HG02870 (cell line): Measurements from ENCODE around the gene CUX1.

Experiments used
- ATAC-seq: cut with Tn5 transposase; IDR thresholded peaks from one replicate; pipeline ENCODE4 v1.9.1; 2021; ENCODE audit warnings: mild to moderate bottlenecking, moderate library complexity; ENCODE audit not compliant: unreplicated experiment

The CUX1 gene

DNA sequence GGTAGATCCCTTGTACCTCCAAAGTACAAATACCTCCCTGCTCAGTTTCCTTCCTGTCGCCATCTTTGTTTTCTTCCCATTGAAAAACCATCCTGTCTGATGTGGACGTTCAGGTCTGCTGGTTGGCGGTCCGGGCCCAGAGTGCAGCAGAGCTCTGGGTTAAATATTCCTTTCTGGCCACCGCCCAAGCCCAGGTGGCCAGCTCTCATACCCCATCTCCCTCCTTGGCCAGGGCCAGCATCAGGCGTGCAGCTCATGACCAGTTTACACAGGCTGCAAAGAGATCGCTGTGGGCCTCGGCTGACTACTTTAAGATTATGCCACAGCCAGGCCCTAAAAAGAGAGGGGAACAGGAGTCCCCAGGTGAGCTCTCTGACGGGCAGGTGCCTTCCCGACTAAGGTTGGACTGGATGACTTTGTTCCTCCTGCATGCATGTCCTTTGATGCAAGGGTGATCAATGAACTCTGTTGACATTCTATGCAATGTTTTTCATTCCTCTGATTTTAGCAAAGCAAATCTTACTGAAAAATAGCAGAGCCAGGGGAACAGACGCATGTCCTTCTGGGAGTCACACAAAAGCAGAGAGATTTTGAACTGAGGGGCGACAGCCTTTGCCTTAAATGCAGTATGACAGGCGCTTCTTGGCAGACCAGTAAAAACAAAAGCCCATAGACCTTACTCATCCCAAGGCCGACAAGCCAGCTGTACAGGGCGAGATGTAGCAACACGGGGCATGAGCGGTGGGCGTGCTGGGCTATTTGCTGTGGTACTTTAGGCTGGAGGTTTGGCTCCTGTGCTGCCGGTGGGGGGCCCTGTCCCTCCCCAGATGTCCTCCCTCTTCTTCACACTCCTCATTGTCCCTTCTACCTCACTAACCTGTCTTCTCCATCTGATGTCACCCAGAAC, 435.9 kb downstream of the CUX1 start:
- no peak for ATAC-seq

DNA sequence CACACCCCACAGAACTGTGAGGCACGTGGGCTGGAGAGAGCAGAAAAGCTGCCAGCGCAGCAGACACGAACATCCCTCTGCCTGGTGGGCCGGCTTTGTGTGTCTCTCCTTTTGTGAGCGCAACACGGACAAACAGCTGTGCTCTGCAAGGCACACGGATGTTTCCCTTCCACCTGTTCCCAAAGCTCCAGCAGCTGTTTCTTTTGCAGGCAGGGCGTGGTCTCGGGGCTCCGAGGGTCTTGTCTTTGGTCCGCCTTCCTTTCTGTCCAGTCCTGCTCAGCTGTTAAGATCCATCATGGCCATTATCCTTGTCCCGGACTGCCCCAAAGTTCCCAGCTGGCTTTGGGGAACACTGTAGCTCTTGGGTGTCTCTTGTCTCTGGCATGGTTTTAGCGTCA, 436.5 kb downstream of the CUX1 start:
- ATAC-seq, result no peak

DNA sequence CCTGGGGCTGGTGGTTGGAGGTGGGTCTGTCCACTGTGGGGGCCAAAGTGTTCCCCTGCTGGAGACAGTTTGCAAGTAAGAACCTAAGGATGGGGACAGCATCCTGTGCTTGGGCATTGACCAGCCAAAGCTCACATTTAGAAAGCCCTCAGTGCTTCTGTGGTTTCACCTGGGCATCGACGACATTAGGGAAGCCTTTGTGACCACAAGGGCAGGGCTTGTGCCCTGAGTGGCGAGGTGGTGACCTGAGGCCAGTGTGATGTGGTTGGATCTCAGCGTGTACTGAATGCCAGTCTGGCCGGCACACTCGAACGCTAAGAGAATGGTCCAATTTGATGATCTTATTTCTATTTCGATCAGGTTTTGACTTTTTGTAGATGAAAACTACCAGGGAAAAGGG, 437.1 kb downstream of the CUX1 start:
- ATAC-seq, result no peak

DNA sequence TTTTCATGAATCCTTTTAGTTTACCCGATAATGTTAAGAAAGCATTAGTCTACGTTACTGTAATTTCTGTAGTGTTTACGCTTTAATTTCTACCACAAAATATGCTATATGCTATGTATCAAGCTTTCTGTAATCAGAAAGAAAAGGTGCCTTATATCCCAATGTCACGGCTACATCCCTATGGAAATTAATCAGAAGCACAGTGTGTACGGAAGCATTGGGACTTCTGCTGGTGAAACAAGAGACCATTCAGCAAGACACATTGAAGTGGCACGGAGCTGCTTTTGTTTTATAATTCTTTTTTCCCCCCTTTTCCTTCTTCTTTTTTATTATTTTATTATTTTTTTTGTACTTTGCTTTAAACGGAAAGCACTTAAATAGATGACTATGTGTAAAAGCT, 438.1 kb downstream of the CUX1 start:
- no peak for ATAC-seq

DNA sequence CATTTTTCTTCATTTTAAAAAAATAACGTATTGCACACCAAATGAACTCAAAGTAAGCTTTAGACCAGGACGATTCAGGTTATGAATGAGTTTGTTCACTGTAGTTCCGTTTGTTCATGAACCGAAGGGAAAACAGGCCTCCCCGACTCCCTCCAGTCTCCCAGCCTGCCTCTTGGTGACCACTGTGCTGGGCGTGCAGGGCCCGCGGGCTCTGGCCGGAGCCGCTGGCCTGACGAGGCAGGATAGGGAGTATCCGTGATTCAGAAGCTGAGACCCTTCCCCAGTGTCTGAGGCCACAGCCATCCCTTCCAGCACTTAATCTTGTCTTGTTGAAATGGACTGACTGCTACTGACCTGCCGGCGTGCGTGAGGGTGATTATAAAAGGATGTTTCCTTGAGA, 438.5 kb downstream of the CUX1 start:
- ATAC-seq, result no peak

DNA sequence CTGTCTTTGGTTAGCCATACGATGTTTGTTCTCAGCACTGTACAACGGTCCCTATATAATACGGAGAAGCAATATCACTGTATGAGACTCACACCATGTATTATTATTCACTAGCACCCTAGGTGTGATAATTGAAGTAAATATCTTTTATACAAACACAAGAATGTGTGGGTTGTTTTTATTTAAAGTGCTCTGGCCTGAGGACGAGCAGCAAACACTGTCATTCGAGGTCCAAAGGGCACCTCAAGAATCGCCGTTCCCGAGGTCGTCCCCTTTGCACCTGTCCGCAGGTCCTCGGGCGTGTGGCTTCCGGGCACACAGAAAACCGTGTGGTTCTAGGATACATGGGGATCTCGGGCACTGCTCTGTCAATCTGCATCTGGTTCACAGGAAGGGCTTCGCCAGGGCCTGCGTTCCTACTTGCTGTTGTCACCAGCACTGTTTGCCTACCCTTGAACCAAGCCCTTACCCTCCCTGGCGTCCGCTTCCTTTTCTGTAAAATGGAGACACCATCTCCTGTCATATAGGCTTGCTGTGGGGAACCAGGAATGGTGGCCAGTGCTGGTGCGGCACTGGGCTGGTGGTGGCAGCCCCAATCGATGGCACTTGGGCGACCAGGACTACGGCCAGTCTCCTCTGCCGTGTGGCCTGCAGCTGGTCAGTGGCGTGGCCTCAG, 440.8 kb downstream of the CUX1 start:
- ATAC-seq, result no peak

DNA sequence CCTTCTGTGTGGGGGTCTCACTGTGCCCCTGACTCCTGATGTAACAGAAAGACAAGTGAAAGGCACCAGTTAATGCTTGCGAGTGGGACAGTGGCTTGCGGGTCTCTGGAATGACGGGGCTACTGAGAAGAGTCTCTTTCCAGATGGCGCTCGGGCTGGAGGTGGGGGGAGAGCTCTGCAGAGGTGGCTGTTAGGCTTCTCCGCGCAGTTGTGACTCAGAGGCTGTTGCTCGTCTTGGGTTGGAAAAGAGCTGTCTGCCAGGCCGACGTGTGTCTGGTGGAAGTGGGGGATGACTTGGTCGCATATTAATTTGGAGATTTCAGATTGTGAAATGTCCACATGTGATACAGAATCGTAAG, 441.3 kb downstream of the CUX1 start:
- no peak for ATAC-seq

DNA sequence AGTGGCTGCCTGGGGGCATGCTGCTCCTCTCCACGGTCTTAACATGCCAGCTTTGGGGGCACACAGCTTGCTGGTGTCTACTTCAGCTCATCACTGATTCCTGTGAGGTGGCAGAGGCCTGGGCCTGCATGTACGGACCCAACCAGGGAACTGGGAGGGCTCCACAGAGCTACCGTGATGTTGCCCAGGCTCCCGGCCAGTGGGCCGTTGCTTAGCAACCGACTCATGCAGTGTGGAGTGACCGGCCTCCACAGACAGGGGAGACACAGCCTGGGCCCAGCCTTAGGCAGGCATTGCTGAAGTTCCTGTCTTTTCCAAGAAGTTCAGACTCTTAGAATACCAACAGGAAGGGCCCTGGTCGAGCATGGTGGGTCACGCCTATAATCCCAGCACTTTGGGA, 443.4 kb downstream of the CUX1 start:
- no peak for ATAC-seq

DNA sequence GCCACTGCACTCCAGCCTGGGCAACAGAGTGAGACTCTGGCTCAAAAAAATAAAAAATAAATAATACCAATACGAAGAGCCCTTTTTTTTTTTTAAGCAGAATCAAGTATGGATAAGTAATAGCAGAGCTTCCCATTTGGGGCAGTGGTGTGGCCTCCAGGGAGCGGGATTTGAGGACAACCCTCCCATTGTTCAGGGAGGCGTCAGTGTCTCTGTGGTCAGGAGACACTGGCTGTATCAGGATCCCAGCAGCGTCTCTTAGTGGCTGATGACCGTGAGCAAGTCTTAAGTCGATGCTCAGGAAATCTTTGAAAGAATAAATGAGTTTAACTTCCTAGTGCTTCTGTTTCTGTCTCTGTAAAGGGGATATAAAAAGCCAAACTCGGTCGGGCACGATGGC, 444.0 kb downstream of the CUX1 start:
- no peak for ATAC-seq

DNA sequence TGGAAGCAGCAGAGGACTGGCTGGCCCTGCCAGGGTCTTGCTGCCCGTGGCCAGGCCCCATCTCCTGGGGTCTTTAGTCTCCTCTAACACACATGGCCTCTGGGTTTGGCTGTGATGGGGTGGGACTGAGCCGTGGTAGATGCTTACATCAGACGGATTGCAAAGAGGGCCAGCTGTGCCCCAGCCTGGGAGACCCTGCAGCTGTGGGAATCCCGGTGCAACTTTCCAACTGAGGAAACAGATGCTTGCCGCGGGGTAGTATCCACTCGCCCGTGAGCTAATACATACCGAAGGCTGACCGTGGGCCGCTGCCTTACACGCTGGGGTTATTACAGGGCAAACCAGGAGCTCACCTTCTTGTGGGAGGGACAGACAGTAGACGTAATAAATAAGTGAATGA, 445.1 kb downstream of the CUX1 start:
- no peak for ATAC-seq

DNA sequence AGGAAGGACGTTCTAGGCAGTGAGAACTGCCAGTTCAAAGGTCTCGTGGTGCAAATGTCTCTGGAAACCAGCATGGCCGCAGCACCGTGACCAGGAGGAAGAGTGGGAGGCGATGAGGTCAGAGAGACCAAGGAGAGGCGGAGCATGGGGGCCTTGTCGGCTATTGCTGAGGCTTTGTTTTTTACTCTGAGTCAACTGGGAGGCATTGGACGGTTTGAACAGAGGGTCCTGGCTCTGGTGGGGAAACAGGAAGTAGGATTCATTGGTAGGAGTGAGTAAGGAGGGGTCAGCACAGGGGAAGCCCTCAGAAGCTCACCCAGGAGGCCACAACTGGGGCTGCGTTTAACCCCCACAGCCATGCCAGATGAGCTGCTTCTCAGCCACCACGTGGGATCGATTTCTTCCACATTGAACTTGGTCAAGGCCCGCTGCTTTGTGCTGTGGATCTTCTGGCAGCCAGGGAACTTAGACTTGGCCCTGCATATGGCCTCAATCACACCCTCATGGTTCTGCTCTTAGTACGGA, 447.0 kb downstream of the CUX1 start:
- ATAC-seq, result no peak

DNA sequence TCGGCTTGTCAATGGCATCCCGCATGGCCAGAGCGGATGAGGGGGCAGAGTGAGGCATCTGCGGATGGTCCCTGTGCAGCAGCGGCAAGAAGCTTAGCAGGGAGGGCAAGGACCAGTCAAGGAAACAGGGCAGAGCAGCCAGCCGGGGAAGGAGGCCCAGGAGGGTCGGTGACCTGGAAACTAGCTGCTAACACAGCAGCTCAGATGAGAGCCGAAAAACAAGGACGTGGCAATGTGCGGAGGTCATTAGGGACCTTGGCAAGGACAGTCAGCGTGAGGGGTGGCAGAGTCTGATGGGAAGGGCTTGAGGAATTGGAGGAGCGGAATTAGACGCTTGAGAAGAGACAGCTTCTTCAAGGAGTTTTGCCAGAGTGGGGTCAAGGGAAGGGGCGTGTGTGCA, 449.1 kb downstream of the CUX1 start:
- no peak for ATAC-seq

DNA sequence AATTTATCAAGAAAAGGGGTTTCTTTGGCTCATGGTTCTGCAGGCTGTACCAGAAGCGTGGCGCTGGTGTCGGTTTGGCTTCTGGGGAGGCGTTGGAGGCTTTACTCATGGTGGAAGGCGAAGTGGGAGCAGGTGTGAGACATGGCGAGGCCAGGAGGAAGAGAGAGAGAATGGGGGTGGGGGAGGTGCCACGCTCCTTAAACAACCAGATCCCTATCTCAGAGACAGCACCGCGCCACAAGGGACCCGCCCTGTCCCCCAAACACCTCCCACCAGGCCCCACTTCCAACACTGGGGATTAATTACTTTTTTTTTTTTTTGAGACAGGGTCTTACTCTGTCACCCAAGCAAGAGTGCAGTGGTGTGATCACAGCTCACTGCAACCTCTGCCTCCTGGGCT, 451.2 kb downstream of the CUX1 start:
- no peak for ATAC-seq

DNA sequence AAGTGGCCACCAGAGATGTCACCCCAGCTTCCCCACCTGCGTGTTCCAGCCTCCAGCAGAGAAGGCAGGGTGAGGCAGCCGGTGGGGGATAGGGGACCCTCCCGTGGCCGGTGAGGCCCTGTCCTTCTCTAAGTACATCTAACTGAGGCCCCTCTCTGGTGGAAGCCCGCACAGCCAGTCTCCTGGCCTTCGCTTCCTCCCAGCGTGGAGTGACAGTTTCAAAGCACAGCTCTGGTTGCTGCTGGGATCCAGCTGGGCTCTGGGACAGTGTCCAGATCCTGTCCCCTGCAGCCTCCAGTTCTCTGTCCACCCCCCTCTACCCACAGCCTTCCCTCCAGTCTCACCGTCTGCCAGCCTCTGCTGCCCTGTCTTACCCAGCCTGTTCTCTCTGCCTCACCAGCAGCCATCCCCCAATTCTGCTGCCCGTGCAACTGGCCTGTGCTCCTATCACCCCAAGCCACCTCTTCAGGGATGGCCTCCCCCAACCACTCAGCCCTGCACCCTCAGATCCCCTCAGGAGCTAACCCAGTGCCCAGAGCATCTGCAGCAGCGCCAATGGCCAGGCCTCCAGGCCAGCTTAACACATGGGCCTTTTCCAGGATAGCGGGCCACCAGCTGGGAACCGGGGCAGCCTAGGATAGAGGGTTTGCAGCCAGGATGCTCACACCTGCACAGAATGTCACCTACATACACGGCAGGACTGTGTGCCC, 452.9 kb downstream of the CUX1 start:
- no peak for ATAC-seq

DNA sequence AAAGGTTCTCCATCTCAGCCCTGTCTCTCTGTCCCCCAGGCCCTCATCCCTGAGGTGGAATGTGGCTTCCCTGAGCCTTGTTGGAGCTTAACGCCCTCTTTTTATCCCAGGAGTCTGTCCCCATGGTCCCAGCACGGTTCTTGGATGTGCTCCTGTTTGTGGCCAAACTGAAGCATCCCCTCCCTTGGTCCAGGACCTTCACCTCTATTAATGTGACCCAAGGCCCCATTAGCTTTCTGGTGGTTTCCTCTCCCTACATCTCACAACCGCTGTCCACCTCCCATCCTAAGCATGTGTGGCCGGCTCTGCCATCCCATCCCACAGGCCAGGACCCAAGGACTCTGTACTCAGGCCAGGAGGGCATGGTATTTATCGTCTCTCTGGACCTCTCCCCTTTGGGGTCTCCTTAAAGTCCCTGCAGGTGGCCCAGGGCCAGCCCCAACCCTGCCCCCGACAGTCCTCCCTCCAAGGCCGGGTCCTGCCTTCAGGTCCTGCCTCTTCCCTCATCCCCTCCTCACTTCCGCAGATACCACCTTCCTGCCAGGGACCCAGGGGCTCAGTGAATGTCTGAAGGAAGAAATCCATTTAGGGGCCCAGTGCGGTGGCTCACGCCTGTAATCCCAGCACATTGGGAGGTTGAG, 453.9 kb downstream of the CUX1 start:
- ATAC-seq, result no peak

DNA sequence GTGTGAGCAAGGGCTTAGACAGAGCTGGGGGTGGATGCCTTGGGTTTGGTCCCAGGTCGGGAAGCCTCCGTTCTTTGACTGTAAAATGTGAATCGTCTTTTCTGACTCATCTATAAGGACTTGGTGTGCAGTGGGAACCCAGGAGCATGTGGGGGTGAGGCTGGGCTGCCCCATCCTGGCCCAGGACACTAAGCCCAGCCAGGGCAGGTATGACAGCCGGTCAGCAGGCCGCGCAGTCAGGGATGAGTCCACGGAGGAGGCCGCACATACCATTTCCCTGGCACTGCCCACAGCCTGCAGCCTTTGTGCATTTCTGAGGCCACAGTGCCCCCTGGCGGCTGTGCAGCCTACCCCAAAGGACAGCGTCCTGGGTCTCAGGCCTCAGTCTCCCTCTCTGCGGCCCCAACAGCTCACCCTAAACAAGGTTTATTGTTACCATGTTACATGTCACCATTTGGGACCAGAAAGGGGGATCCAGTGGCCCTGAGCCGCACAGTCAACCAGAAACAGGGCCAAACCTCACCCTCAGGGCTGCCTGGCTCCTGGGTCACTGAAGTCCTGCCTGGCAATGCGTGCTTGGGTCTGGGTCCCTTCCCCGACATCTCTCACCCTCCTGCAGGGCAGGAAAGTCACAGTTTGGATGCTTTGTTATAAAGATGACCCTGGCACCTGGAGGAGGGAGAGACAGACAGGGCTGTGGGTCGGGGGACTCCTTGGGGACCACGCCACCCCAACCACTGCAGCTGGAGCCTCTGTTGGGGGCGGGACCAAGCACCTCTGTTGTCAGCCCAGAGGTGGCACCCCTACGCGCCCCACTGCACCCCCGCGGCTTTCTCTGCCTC, 454.9 kb downstream of the CUX1 start:
- ATAC-seq, result no peak

DNA sequence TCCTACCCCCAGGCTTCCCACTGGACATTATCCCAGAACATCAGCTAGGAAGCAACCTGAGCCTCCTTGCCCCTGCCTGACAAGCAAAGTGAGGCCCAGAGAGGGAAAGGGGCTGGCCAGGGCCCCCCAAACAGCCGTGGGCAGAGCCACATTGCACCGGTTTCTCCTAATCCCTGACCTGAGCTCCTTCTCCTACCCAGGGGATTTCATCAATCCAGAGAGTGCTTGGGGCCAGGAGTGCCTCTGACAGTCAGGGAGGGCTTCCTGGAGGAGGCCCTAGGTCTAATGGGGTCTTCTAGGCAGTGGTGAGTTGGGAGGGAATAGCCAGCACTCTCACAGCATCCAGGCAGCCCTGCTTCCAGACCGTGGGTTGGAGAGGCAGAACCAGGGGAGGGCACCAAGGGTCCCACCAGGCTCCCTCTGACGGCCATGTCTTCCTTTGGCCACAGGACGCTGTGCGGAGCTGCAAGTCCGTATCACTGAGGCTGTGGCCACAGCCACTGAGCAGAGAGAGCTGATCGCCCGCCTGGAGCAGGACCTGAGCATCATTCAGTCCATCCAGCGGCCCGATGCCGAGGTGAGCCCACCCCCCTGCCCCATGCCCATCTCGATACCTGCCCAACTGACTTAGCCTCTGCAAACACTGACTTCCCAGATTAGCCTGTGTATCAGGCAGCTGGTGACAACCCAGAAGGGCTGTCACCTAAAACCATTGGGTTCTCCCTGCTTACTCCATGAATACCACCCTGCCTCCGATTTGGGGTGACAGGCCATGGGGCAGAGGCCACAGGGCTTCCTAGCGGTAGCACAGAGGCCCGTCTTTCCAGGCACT, 455.7 kb downstream of the CUX1 start:
- ATAC-seq, result no peak

DNA sequence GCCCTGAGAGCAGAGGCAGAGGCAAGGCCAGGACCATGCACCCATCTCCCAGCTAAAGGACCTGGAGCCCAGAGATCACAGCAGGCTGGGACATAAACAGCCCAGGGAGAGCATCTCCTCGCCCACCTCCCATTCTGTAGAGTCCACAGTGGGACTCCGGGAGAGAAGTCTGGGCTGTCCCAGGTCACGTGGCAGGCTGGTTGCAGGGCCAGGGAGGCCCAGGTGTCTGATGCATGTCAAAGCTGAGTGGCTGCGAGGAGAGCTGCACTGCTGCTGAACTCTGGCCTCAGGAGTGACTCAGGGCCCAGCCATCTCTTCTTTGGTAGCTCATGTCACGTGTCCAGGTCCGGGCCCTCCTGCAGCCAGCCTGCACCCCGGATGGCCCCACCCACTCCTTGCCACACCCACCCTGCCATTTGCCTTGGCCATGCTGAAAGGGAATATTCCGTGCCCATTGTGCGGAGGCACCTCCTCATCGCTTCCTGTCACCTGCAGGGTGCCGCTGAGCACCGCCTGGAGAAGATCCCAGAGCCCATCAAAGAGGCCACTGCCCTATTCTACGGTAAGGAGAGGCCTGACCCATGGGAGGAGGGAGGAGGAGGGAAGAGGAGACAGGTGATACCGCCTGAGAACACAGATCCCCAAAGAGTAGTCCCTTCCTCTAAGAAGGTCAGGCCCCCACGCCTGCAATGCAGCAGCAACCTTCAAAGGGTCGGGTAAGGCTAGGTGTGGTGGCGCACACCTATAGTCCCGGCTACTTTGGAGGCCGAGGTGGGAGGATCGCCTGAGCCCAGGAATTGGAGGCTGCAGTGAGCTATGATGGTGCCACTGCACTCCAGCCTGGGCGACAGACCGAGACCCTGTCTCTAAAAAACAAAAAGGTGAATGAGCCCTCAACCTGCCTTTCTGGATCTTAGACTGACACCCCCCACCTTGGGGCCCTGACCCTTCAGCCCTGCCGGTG, 456.6 kb downstream of the CUX1 start:
- ATAC-seq, result no peak
